HFFc6 (cell line): ENCODE measurements around the gene DENND5B. TPM values are rescaled to one million over a fixed set of nuclear protein-coding genes. Genes with fewer than 3 reads are reported as not detected.
"Not testable (repeated sequence)": the region's sequence is repeated elsewhere in the genome, so short reads cannot be mapped to it uniquely, and the experiment has no call there.

ENCODE experiments used
- DNase-seq: peaks from one replicate; pipeline ENCODE4 v3.0.0-alpha.2; 2018
- H3K27ac Mint-ChIP-seq: 2 replicates; pipeline ENCODE4 v1.8.0; 2020; ENCODE audit warnings: mild to moderate bottlenecking, mixed read lengths
- H3K27me3 Mint-ChIP-seq: 2 replicates; pipeline ENCODE4 v1.8.0; 2021; ENCODE audit warnings: mild to moderate bottlenecking, moderate library complexity, mixed read lengths; ENCODE audit not compliant: insufficient read depth
- H3K36me3 Mint-ChIP-seq: 2 replicates; pipeline ENCODE4 v1.8.0; 2021; ENCODE audit warnings: low read depth, mixed read lengths
- H3K4me1 Mint-ChIP-seq: 2 replicates; pipeline ENCODE4 v1.8.0; 2020; ENCODE audit warnings: low read depth, mixed read lengths
- H3K4me3 Mint-ChIP-seq: 2 replicates; pipeline ENCODE4 v1.8.0; 2020; ENCODE audit warnings: mild to moderate bottlenecking, moderate library complexity, mixed read lengths
- H3K9me3 Mint-ChIP-seq: 2 replicates; pipeline ENCODE4 v1.8.0; 2020; ENCODE audit warnings: mild to moderate bottlenecking, mixed read lengths
- total RNA-seq, 6 experiments: library from RNA; stranded (reverse); fragmentation: NEBNext Ultra II Directional; extraction: Animal tissue kit (Norgen Biotek cat#: 25700); gene quantifications; 2 replicates in 1 of 6; 3 replicates in 5 of 6; pipeline ENCODE4 v1.2.3, GENCODE V29; 2021
- TF ChIP-seq, protein P1 (sequence below): fragments of 200-600 bp; sonication (generic); IDR thresholded peaks from 2 replicates; pipeline ENCODE4 v1.5.0; 2021; ENCODE audit warnings: antibody characterized with exemption, mild to moderate bottlenecking

DENND5B gene
- total RNA-seq, 6 experiments from 2014 or later = 9.5 to 11.4 (median 10.1) TPM

GRCh38 chr12:31557707-31558106 is 33.2 kb downstream of the DENND5B start:
- H3K27me3 Mint-ChIP-seq = no peaks in the 10 kb centered on the region; the same call in 1 of the 2 replicates
- peaks cover 12% of the 10 kb centered on the region for H3K9me3 Mint-ChIP-seq
- H3K4me1 Mint-ChIP-seq = peaks cover 36% of the 10 kb centered on the region
- H3K27ac Mint-ChIP-seq = no peak overlapping the region
- no peak overlapping the region for H3K4me3 Mint-ChIP-seq
- no peak for DNase-seq
- TF ChIP-seq, protein P1, sequence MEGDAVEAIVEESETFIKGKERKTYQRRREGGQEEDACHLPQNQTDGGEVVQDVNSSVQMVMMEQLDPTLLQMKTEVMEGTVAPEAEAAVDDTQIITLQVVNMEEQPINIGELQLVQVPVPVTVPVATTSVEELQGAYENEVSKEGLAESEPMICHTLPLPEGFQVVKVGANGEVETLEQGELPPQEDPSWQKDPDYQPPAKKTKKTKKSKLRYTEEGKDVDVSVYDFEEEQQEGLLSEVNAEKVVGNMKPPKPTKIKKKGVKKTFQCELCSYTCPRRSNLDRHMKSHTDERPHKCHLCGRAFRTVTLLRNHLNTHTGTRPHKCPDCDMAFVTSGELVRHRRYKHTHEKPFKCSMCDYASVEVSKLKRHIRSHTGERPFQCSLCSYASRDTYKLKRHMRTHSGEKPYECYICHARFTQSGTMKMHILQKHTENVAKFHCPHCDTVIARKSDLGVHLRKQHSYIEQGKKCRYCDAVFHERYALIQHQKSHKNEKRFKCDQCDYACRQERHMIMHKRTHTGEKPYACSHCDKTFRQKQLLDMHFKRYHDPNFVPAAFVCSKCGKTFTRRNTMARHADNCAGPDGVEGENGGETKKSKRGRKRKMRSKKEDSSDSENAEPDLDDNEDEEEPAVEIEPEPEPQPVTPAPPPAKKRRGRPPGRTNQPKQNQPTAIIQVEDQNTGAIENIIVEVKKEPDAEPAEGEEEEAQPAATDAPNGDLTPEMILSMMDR = no peak
- H3K36me3 Mint-ChIP-seq = peaks cover 9% of the 10 kb centered on the region

GRCh38 chr12:31555466-31555865 is 35.5 kb downstream of the DENND5B start:
- H3K4me3 Mint-ChIP-seq, H3K27me3 Mint-ChIP-seq, H3K27ac Mint-ChIP-seq, DNase-seq: not testable (repeated sequence)
- Mint-ChIP-seq H3K9me3 (peaks cover 14% of the 10 kb centered on the region), H3K36me3 (peaks cover 11% of the 10 kb centered on the region), H3K4me1 (peaks cover 32% of the 10 kb centered on the region)

GRCh38 chr12:31550590-31550989 is 40.3 kb downstream of the DENND5B start:
- H3K27ac Mint-ChIP-seq, DNase-seq, H3K27me3 Mint-ChIP-seq, H3K4me1 Mint-ChIP-seq, H3K4me3 Mint-ChIP-seq: not testable (repeated sequence)
- peaks cover 11% of the 10 kb centered on the region for H3K36me3 Mint-ChIP-seq
- peaks cover 14% of the 10 kb centered on the region for H3K9me3 Mint-ChIP-seq

GRCh38 chr12:31536672-31537071 is 54.3 kb downstream of the DENND5B start:
- Mint-ChIP-seq H3K27ac (no peak overlapping the region), H3K27me3 (peaks cover 1% of the 10 kb centered on the region; the same call in 1 of the 2 replicates), H3K4me3 (no peak overlapping the region), H3K4me1 (peaks cover 17% of the 10 kb centered on the region), H3K9me3 (peaks cover 4% of the 10 kb centered on the region; the same call in 1 of the 2 replicates), H3K36me3 (peaks cover 29% of the 10 kb centered on the region)
- TF ChIP-seq, protein P1 = no peak
- no peak for DNase-seq

DNA sequence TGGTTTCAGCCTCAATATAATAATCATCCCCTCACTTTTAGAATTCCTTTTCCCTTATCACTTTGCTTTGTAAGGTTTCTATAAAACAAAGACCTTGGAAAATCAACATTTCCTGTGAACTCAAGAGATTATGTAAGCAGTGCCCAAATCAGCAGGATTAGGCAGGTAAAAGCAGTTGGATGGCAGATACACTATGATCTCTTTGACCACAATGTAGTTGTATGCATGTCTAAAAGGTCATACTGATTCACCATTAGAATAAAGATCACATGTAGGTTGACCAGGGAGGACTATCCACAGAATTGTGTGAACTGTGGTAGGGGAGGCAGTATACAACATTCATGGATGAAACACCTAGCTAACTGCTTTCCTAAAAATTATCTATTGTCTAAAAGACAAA is 57.5 kb downstream of the DENND5B start:
- TF ChIP-seq, protein P1 = no peak
- H3K4me3 Mint-ChIP-seq = no peak overlapping the region
- no peaks in the 10 kb centered on the region for H3K9me3 Mint-ChIP-seq
- H3K4me1 Mint-ChIP-seq = peaks cover 20% of the 10 kb centered on the region
- no peak overlapping the region for H3K27ac Mint-ChIP-seq
- H3K36me3 Mint-ChIP-seq = peaks cover 4% of the 10 kb centered on the region; the same call in 1 of the 2 replicates
- peaks cover 1% of the 10 kb centered on the region; the same call in 1 of the 2 replicates for H3K27me3 Mint-ChIP-seq
- DNase-seq = no peak

- TF ChIP-seq, protein P1 = no peak
Observed at GRCh38 chr12:31531893-31532292, 59.0 kb downstream of the DENND5B start.

GRCh38 chr12:31528095-31528494 is 62.8 kb downstream of the DENND5B start:
- no peaks in the 10 kb centered on the region for H3K27me3 Mint-ChIP-seq
- TF ChIP-seq, protein P1 = no peak
- no peak overlapping the region for H3K4me3 Mint-ChIP-seq
- H3K36me3 Mint-ChIP-seq = peaks cover 4% of the 10 kb centered on the region; the same call in 1 of the 2 replicates
- H3K4me1 Mint-ChIP-seq = peaks cover 39% of the 10 kb centered on the region
- no peaks in the 10 kb centered on the region for H3K9me3 Mint-ChIP-seq
- H3K27ac Mint-ChIP-seq = no peak overlapping the region
- no peak for DNase-seq

More at GRCh38 chr12:31531893-31532292, 59.0 kb downstream of the DENND5B start:
- Mint-ChIP-seq H3K4me3 (no peak overlapping the region), H3K27ac (no peak overlapping the region), H3K36me3 (peaks cover 3% of the 10 kb centered on the region; the same call in 1 of the 2 replicates), H3K4me1 (peaks cover 24% of the 10 kb centered on the region), H3K27me3 (peaks cover 1% of the 10 kb centered on the region; the same call in 1 of the 2 replicates), H3K9me3 (no peaks in the 10 kb centered on the region)
- DNase-seq = no peak
